MV-4-11 (cell line): ENCODE results near the gene CDKL5.
A peak's percentile ranks its signal among the peaks of the same experiment; 100 is the strongest.

ENCODE experiments used
- DNase-seq: peaks from one replicate; lab custom pipeline; 2025; lab: John Stamatoyannopoulos, UW

CDKL5 gene

DNA sequence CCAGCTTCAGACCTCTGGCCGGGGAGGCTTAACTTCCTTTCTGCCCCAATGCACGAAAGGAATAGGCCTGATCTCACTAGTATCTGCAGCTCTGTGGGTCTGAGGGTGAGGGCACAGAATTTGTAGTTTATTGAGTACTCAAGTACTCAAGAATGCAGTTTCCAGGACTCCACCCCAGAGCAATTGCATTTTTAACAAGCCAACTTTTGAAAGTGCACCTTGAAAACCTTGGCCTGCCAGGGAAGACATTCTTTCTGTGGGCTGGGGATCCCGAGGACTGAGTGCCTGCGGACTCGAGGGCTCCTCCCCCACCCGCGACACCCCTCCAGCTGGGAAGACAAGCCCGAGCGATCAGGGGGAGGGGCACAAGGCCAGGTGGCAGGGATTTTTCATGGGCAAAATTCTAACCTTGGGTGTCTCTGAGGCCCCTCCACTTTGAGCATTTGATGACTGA is 224.1 kb downstream of the CDKL5 start:
- DNase-seq = no peak

DNA sequence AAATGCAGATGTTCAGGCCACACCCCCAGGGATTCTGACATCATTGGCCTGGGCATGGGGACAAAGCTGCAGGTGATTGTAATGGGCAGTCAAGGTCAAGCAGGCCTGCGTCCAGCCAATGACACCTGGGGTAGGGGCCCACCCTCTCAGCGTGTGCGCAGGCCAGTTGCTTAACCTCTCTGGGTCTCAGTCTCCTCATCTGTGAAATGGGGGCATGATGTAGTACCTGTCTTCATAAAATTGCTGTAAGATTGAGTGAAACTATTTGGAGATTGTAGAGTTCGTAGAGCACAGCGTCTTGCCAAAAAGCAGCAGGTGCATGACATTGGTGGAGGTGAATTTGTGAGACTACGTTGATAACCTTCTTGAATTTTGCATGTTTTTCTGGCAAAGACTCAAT is 225.3 kb downstream of the CDKL5 start:
- DNase-seq = no peak

DNA sequence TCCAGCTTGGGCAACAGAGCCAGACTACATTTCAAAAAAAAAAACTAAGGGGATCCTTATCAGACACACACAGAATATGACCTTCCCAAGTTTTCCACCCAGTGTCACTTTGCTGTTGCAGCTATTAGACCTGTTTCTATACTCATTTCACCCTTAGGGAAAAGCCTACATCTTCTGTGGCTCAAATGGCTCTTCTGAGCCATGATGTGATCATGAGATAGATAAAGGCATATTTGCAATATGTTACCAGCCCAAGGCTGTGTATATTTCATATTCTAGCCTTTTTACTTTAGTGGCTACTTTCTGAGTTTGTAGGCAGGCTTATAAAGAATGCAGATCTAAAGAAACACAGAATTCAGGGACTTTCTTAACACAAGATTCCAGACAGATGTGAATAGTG is 227.2 kb downstream of the CDKL5 start:
- no peak for DNase-seq

DNA sequence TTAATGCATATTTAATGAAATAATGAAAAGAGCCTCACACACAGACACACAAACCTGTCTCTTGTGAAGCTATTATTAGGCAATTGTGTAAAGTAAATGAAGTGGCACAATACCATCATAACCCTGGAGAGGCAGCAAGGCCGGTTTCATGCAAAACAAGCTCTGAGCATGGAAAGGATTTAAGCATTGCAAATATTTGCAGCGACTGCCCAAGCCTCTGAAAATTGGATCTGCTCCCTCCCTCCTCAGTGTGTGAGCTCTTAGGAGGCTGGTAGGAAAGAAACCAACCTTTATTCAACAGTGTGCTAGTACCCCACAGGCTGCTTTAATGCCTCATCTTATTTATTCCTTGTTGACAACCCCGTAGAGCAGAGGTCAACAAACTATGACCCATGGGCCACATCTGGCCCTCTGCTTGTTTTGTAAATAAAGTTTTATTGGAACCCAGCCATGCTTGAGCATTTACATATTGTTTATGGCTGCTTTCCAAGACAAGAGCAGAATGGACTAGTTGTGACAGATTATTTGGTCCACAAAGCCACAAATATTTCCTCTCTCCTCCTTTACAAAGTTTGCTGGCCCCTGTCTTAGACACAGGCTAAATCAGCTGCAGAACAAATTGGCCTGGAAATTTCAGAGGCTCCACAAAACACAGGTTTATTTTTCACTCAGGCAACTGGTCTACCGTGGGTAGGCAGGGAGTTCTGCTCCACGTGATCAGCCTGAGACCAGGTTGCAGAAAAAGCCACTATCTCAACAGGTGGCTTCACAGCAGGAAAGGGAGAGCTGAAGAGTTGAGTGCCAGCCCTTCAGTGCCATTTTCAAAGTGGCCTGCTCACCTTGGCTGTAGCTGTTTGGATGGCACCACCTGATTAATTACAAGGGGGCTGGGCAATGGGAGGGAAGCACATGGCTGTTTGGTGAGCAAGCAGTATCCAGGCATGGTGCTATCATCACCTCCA is 229.7 kb downstream of the CDKL5 start:
- no peak for DNase-seq

DNA sequence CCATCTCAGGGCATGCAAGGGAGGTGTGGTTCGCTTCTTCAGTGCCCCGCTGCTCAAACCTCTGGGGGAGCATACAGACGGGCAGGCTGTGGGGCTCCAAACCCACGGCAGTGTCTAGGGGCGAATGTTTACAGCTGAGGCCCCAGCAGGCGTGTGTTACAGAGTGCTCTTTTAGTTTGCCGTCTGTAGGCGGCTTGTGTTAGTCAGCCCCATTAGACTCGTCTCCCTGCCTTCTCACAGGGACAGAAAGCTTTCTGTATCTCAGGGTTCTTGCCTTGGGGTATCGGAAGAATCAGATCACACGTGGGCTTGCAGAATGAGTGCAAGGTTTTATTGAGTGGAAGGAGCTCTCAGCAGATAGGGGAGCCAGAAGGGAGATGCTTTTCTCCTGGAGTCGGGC is 235.9 kb downstream of the CDKL5 start:
- no peak for DNase-seq

DNA sequence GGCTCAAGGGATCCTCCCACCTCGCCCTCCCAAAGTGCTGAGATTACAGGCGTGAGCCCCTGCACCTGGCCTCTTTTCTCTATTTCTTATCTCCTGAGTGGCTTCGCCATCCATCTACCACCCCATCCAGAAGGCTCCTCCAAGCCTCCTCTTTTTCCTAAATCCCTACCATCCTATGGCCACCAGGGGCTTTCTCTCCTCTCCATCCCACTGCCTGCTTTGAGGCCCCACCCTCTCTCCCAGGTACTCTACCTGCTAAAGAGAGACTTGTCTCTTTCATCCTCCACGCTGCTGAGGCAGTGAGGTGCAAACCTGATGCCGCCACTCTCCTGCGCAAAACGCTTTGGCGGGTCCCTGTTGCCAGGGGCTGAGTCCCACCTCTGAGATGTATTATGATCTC is 239.5 kb downstream of the CDKL5 start:
- no peak for DNase-seq

DNA sequence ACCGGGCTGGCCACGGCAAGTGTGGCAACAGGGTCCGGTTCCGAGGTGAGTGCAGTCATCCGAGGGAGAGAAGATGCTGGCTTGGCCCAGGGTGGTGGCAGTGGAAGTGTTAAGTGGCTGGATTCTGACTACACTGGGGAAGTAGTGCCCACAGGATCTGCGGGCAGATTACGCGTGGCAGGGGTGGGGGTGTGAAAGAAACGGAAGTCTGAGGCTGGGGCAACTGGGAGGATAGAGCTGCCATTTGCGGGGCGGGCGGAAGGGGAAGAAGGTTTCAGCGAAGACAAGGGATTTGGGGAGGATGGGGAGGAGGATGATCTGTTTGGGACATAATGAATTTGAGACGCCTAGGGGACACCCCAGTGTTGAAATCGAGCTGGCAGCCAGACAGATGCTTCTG is 241.2 kb downstream of the CDKL5 start:
- DNase-seq = peak; percentile 49

DNA sequence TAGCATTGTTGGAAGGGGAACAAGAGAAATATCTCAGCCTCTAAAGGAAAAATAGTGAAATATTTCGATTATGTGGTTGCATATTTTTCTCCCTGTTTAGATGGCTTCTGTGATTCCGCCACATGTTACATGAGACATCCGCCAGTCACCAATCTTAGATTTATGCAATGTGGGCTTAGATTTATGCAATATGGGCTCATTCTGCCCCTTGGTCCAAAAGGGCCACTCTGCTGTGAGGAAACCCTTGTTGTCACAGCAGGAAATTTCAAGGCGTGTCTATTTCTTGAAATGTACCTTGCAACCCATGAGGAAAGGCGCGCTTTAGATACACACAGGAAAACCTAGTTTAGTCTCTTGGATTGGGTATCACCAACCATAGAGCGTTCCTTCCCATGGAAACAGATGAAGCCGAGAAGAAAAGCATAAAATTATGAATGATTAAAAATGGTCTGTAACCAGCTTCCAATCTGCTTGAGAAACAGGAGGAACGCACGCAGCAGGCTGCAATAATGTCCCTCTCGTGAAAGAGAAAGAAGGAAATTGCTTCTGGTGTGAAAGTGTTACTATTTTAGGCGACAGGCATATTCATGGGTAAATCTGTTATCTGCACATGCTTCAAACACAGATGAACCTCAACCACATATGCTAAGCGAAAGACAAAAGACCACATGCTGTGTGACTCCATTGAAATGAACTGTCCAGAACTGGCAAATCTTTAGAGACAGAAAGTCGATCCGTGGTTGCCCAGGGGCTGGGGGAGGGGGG is 242.8 kb downstream of the CDKL5 start:
- DNase-seq = peak; percentile 62

DNA sequence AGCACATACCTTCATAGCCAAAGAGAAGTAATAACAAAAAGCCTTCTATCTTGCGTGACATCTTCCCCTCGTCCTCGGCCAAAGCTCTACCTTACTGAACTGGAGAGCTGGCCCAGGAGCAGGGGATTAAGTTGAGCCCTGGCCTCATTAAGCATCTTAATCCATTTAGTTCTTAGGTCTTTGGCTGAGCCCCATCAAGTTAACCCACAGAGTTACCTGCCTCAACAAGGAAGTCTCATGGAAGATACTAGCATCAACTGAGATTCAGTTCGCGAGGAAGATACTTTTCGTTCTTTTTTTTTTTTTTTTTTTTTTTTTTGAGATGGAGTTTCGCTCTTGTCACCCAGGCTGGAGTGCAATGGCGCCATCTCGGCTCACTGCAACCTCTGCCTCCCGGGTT is 246.6 kb downstream of the CDKL5 start, which contains the start of gene RS1:
Gene RS1 (minus strand): TSS at position 101 of the 400 bp plus-strand sequence. CDS start 40 bp downstream, at position 61.
- no peak for DNase-seq

DNA sequence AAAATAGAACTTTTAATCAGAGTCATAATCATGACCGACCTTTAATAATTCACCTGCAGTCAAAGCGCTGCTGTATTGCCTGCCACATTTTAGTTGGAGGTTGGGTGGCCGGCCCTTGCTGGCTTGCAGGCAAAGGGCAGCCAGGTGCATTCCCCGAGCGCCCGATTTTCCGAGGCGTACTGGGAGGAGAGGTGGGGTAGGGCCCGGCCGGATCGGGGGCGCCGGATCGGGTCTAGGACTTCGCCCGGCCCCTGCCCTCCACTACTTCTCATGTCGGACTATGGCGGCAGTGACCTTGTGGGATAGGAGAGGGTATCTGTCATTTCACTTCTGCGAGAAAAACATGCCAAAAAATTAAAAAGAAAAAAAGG is 249.0 kb downstream of the CDKL5 start:
- no peak for DNase-seq

DNA sequence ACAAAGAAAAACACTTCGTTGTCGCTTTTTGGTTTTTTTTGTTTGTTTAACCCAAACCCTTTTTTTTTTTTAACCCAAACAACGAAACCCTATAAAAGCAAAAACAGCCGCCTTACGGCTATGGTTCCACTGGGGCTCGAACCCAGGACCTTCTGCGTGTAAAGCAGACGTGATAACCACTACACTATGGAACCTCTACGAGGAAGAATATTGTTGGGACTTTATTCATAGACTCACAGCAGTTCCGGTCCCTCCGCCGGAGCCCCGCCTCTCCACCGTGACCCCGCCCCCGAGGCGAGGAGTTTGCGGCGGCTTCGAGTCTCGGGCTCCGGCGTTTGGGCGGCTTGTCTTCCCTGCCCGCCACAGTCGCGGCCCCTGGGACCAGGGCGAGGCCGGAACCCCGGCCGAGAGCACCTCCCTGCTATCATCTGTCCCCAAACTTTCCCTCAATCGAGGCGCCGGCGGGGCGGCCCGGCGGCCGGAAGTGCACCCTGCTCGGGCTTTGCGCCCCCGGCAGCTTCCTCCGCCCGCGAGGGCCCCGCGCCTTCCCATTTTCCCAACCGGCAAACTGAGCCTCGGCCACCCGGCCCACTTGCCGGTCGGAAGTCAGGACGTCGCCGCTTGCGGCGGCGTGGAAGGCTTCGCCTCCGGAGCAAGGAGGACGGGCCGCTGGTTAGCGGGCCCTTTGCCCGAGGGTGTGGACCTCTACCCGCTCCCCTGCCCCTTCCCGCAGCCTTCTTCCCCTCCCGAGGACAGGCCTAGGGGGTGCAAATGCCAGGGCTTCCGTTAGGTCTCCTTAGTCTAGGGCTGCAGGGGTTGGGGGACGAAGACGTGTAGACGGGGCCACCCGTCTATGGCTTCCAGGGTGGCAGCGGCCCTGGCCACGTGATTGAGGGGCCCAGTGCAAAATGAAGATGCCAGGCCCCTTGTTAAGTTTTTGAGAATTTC is 249.7 kb downstream of the CDKL5 start:
- DNase-seq = peak; percentile 62

DNA sequence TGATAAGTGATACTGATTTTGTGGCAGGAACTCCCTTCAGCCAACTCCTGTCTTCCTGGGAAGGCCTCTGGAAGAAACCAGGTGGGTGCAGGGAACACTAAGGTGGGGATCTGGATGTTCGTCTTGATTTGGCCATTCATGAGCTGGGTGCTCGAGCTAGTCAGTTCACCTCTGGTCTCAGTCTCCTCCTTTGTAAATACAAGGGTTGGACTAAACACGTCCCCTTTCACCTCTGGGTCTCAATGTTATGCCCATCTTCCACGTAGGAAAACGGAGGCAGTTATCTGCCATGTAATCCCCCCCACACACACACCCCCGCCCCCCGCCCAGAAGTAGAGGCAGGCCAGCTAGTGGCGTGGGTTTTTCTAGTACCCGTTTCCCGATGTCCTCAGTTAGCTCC is 250.6 kb downstream of the CDKL5 start:
- no peak for DNase-seq

DNA sequence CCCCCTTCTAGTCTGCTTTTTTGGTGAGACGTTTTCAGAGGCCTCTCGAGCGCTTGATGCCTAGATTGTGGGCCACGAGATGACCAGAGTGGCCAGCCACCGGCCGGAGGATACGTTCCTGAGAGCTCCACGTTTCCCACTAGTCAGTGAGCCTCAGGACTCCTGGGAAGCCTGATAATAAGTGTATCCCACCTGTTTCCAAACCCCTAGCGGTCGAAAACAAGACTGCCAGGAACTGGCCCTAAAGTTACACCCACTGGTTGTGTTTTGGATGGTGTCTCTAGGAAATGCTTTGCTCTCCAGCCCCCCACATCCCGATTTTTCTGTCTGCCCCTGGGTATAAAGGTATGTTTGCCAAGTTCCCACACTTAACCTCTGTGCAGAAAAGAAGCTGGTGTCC is 251.1 kb downstream of the CDKL5 start:
- no peak for DNase-seq

DNA sequence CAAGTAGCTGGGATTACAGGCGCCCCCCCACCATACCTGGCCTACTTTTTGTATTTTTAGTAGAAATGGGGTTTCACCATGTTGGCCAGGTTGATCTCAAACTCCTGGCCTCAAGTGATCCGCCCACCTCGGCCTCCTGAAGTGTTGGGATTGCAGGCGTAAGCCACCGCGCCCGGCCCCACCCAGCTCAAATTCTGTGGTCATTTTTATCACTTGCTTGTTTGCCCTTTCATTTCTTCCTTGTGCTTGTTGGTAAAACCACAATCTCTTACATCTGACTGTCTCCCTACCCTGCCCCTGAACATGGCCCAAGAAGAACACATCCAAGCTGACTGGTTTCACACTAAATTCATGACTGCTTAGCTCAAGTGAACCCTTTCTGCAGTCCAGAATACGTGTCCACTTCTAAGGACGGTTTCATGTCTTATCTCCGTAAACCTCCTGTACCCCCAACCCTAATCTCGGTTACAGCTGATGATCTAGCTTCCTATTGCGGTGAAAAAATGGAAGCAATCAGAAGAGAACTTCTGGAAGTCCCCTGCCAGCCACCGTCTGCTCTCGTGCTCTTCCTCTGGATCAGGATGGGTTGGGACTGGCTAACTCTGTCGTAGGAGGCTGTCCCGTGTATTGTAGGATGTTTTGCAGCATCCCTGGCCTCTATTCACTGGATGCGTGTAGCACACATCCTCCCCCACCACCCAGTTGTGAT is 251.9 kb downstream of the CDKL5 start:
- peak; percentile 28 for DNase-seq

DNA sequence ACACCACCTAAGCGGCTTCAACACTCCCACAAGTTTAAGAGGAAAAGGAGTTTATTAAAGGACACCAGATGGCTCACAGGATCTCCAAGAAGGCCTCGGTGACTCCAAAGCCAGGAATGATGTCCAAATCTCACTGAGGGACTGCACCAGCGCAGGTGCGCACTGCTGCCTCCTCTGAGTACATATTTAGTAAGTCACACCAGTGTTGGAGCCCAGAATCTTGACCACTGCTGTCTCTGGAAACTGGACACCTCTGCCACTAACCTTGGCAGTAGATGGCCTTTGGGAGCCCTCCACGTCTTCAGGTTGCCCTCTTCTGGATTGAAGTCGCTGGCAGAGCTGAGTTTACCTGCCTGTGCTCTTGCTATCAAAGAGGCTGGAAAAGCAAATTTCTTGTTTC is 256.6 kb downstream of the CDKL5 start:
- DNase-seq = no peak

DNA sequence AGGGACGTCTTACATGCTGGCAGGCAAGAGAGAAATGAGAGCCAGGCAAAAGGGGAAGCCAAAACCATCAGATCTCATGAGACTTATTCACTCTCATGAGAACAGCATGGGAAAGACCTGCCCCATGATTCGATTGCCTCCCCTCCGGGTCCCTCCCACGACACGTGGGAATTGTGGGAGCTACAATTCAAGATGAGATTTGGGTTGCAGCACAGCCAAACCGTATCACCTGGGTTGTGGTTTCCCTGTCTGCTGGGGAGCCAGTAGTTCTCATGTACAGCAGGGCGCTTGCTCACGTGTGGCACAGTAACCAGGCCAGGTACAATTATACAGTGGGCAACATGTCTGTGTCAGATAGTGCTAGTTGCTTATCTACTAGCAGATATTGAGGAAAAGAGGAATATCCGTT is 257.6 kb downstream of the CDKL5 start:
- DNase-seq = peak; percentile 24

DNA sequence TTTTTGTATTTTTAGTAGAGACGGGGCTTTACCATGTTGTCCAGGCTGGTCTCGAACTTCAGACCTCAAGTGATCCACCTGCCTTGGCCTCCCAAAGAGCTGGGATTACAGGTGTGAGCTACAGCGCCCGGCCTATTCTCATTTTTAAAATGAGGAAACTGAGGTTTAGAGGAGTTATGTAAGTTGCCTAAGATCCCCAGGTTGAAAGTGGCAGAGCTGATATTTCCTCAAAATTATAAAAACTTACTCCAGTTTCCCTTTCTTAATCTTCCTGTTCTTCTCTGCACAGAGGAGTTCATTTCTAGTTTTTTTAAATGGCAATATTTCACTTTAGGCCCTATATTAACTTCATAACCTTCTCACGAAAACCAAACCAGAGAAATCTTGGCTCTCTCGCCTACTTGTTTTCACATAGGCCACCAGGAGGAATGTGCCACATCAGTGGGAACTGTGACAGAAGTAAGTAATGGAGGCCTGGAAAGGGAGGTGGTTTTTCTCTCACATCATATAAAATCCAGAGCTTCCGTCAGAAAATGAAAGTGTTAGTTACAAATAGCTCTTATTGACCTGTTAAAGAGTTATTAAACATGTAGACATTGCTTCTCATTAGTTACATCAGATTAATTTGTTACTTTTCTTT is 262.6 kb downstream of the CDKL5 start:
- peak; percentile 52 for DNase-seq

DNA sequence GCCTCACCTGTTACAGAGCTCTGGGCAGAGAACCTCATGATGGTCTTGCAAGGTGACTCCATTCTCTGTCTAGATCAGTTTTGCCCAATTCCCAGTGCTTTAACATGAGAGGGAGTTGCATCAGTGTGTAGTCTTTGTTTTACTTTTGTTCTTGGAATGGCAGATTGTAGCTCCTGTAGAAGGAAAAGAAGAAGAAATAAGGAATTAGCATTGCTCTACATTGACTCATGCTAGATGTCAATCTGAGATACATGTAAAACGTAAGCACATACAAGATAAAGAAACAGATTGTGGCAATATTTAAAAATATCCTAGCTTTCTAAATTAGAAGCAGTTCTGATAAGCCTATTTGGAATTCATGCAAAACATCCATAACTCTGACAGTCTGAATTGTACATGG is 266.0 kb downstream of the CDKL5 start:
- DNase-seq = no peak

DNA sequence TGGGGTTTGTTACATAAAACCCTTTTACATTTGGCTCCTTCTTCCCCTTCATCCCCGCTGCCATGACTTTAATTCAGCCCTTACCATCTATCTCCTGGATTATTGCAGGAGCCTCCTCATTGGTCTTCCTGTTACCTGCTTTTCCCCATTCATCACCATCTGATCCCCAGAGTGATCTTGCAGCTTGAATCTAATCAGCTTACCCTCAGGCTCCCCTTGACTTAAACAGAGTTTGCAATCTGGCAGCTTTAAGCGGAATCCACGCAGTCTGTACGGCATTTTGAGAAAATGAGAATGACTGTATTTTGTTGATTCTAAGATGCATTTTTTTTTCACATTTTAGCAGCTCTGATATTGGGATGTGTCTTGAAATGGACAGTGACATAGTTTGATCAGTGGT is 267.1 kb downstream of the CDKL5 start:
- DNase-seq = no peak

DNA sequence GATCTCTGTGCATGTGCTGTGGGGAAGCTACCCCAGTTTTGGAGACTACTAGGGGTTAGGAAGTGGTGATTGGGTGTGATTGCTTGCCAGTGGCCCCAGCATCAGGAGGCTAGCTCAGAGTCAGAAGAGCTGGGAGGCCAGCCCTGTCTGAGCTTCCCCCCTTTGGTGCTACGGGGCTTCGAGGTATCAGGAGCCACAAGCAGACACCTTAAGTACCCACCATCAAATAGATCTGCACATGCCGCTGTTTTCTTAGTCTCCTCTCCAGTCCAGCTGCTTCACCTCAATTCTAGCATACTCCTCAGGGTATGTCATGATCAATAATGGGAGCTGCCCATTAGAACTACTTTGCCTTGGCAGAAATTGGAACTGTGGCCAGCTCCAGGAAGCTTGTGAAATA is 271.2 kb downstream of the CDKL5 start:
- DNase-seq = no peak
